ENCODE data around the gene SSNA1.

Gene SSNA1

DNA sequence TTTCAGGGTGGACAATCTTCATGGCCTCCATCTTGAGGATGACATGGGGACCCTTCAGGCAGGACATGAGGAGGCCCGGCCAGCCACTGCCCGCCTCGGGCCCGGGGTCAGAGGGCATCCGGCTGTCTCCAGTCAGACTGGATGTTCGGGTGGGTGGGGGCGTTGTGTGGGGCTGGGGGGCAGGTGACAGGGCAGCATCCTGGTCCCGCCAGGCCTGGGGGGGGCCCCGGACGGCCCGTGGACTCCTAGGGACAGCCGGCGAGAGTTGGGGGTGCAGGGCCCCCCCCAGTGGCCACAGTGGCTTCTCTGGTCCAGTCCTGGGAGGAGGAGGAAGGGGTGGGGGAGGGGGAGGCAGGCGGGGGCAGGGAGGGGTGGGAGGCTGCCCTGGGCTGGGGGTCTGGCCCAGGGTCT lies 32.6 kb downstream of the SSNA1 start:
- TF ChIP-seq, protein P1, sequence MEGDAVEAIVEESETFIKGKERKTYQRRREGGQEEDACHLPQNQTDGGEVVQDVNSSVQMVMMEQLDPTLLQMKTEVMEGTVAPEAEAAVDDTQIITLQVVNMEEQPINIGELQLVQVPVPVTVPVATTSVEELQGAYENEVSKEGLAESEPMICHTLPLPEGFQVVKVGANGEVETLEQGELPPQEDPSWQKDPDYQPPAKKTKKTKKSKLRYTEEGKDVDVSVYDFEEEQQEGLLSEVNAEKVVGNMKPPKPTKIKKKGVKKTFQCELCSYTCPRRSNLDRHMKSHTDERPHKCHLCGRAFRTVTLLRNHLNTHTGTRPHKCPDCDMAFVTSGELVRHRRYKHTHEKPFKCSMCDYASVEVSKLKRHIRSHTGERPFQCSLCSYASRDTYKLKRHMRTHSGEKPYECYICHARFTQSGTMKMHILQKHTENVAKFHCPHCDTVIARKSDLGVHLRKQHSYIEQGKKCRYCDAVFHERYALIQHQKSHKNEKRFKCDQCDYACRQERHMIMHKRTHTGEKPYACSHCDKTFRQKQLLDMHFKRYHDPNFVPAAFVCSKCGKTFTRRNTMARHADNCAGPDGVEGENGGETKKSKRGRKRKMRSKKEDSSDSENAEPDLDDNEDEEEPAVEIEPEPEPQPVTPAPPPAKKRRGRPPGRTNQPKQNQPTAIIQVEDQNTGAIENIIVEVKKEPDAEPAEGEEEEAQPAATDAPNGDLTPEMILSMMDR (IDR thresholded peaks at IDR 0.05; ENCODE audit: low read depth, low read length), result no peak
- no peak overlapping the region for H3K4me3 ChIP-seq (replicated peaks in 1 of 2; ENCODE audit: low read depth in 2 of 2, low read length in 2 of 2)
- DNase-seq (ENCODE audit: low read depth in 2 of 2), result no peak

DNA sequence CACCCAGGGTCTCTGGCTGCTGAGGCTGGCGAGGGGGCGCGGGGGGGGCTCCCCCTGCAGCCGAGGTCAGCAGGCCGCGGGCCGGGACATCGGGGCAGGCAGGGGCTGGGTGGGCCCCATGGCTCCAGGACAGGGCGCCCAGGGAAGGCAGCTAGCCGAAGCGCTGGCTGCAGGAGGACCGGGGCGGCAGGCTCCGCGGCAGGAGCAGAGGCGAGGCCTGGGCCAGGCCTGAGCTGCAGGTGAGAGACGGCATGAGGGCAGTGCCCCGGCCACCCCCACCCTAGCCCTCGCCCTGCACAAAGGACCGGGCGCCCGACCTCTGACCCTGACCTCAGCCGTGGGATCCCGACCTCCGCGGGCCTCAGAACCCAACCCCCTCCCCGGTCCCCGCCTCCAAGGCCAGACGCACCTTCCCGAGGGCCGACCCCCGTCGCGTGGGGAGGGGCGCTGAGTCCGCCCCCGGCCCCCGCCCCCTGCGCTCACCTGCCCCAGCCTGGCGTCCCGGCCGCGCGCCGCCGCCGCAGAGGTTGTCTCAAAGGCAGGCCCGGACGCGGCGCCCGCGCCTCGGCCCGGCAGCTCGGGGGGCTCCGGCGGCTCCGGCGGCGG lies 33.1 kb downstream of the SSNA1 start:
- no peak for DNase-seq (ENCODE audit: low read depth in 2 of 2)
- TF ChIP-seq, protein P1 (IDR thresholded peaks at IDR 0.05; ENCODE audit: low read depth, low read length), result no peak
- H3K4me3 ChIP-seq (replicated peaks in 1 of 2; ENCODE audit: low read depth in 2 of 2, low read length in 2 of 2), result no peak overlapping the region

DNA sequence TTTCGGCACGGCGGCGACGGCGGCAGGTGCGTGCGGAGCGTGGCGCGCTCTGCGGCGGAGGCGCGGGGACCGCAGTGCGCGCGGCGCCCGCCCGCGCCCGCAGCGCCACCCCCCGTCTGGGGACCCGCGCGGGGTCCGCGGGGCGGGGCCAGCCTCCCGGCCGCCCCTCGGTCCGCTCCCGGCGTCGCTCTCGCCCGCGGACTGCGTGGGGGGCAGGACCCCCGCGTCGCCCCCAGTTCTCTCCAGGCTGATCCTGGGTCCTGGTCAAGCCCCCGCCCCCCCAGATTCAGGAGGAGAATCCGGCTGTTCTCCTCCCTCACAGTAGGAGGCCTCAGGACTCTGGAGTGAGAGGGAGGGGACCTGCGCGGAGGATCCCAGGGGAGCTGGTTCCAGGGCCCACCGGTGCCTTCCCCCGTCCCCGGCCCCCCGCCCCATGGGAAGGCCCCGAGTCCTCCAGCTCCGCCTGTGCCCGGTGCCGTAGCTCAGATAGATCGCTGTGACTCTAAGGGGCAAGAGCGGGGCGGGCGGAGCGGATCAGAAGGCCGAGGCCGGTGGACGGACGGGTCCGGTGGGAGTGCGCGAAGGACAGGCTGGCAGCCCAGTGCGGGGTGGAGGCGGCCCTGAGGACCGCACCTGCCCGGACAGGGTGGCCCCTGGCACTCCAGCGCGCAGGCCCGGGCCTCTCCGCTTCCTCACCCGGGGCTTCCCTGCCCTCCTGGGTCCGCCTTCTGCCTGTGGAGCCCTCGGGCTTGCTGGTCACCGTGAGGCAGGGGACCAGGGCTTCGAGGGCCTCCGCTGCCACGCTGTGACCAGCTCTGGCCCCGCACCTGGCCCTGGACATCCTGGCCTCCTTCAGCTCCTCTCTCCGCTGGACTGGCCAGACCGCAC lies 34.0 kb downstream of the SSNA1 start, which contains the start of gene RNF208:
TSS of gene RNF208 (minus strand) at position 51 of the 888 bp plus-strand sequence. CDS start 1,028 bp downstream, outside the sequence.
- TF ChIP-seq, protein P1 (IDR thresholded peaks at IDR 0.05; ENCODE audit: low read depth, low read length), result no peak
- H3K4me3 ChIP-seq (replicated peaks in 1 of 2; ENCODE audit: low read depth in 2 of 2, low read length in 2 of 2), result peak within 1 kb of the TSS; percentile 37 to 48
- DNase-seq (ENCODE audit: low read depth in 2 of 2), result no peak

DNA sequence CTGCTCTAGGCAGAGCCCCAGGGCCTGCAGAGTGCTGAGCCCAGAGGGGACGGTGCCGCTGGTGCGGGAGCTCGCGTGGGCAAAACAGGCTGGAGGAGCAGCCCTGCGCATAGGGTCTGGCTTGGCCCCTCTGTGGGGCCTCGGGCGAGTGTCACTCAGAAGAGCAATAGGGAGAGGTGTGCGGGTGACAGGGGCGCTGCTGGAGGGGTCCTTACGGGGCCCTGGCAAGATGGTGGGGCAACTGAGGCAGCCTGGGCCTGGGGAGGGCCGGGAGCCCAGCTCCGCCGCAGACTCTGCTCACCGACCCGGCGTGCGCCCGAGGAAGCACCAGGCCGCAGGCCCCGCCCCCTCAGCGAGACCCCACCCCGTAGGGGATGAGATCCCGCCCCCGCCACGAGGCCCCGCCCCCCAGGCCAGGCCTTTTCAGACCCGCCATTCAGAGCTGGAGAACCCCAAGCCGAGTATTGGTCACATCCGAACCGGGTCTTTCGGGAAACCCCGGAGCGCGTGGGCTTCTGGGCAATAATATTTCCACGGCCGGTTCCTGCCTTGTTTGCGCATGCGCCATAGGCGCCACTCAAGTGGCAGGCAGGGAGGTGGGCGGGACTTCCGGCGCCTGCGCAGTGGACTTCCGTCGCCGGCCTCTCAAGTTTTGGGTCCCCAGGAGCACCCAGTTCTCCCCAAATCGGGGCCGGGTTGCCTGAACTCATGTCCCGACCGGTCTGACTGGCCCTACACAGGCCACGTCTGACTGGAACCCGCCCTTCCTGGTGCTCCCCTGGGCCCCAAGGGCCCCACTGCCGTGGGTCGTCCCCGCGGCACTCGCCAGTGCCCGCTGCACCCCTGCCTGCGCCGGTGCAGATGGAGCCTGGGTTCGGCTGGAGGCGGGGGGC lies 34.8 kb downstream of the SSNA1 start:
- peak; percentile 99 for DNase-seq (ENCODE audit: low read depth in 2 of 2)
- TF ChIP-seq, protein P1 (IDR thresholded peaks at IDR 0.05; ENCODE audit: low read depth, low read length), result no peak
- H3K4me3 ChIP-seq (replicated peaks in 1 of 2; ENCODE audit: low read depth in 2 of 2, low read length in 2 of 2), result peak overlapping the region; percentile 70 to 83

DNA sequence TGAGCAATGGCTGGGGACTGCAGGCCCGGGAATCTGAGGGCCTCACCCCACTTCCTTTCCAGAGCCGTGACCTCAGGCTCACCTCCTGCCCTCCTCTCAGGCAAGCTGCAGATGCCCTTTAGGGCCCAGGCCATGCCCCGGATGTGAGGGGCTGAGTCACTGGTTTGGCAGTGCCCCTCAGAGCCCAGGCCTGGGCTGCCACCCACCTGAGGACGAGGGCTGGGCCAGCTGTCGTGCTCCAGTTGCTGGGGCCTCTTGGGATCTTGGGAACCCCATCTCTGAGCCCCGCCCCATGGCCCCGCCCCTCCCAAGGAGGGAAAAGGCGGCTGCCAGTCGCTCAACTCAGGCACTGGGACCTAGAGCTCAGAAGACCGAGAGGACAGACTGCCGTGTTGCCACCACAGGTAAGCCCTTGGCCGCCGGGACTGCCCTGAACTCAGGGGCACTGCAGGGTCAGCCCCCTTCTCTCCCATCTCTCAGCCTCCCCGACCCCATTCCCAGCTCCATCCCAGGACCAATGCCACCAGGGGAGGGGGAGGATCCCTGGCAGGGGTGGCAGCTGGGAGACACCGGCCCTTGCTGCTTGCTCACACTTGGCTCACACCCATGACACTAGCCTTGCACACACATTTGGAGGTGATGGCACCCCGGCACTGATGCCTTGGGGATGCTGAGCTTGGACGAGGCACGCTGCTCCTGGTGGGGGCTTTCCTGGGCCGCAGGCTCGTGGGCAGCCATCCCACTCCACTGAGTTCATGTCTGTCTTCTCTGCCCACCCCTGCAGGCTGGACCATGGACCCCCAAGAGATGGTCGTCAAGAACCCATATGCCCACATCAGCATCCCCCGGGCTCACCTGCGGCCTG lies 36.6 kb downstream of the SSNA1 start, which contains the start of gene CYSRT1:
TSS of gene CYSRT1 (plus strand) at position 345 of the 865 bp plus-strand sequence. CDS start at position 793, 448 bp downstream.
- peak within 1 kb of the TSS; percentile 70 to 83 for H3K4me3 ChIP-seq (replicated peaks in 1 of 2; ENCODE audit: low read depth in 2 of 2, low read length in 2 of 2)

More for the DNA sequence above, 36.6 kb downstream of the SSNA1 start, which contains the start of gene CYSRT1:
- TF ChIP-seq, protein P1 (IDR thresholded peaks at IDR 0.05; ENCODE audit: low read depth, low read length), result no peak
- no peak for DNase-seq (ENCODE audit: low read depth in 2 of 2)

Data from cardiac fibroblast (primary cell).